Activated CD4-positive, alpha-beta memory T cell treated with anti-CD3 and anti-CD28 coated beads for 36 hours (primary cell): ENCODE results near the gene PSMD2. TPM values are rescaled to one million over a fixed set of nuclear protein-coding genes. Genes with fewer than 3 reads are reported as not detected.
A peak's percentile ranks its signal among the peaks of the same experiment; 100 is the strongest.
"Not testable (repeated sequence)": the region's sequence is repeated elsewhere in the genome, so short reads cannot be mapped to it uniquely, and the experiment has no call there.

Source experiments
- CTCF ChIA-PET: fragments of 350-600 bp; sonication (Branson Sonifier 250); formaldehyde crosslinking; loops from one replicate; lab custom pipeline; 2021; ENCODE audit warnings: antibody characterized with exemption, inconsistent platforms; lab: Charles Lee
- POLR2A ChIA-PET: fragments of 350-600 bp; sonication (Branson Sonifier 250); formaldehyde crosslinking; loops from one replicate; lab custom pipeline; 2021; ENCODE audit warnings: antibody characterized with exemption; lab: Charles Lee
- DNase-seq: peaks from one replicate; pipeline ENCODE4 v3.0.0-alpha.2; 2020
- H3K27ac Mint-ChIP-seq: one replicate; pipeline ENCODE4 v1.8.0; 2021; ENCODE audit warnings: mixed read lengths
- H3K27me3 Mint-ChIP-seq: one replicate; pipeline ENCODE4 v1.8.0; 2021; ENCODE audit warnings: mixed read lengths
- H3K36me3 Mint-ChIP-seq: one replicate; pipeline ENCODE4 v1.8.0; 2021; ENCODE audit warnings: mixed read lengths
- H3K4me1 Mint-ChIP-seq: one replicate; pipeline ENCODE4 v1.8.0; 2021; ENCODE audit warnings: low read depth, mixed read lengths
- H3K4me3 Mint-ChIP-seq: one replicate; pipeline ENCODE4 v1.8.0; 2021; ENCODE audit warnings: mild to moderate bottlenecking, mixed read lengths
- H3K9me3 Mint-ChIP-seq: one replicate; pipeline ENCODE4 v1.8.0; 2021; ENCODE audit warnings: mixed read lengths
- intact Hi-C: fragments of 100-400 bp; cut with micrococcal nuclease; formaldehyde crosslinking; loops from one replicate; pipeline ENCODE4 v1.15.1; 2023
- total RNA-seq, 2 experiments: library from RNA; stranded (reverse); gene quantifications; one replicate each; pipeline ENCODE4 v1.2.3, GENCODE V29; 2021

Gene PSMD2
- total RNA-seq, 2 experiments from 2014 or later, result 246 to 257 TPM

GRCh38 chr3:184260724-184261269, 38.2 kb upstream of the PSMD2 start:
- peak; percentile 11 for DNase-seq
- ChIA-PET CTCF (interaction anchor here (0.8 to 3.8 kb wide), 4 partner anchors 9 to 365 kb away, joined by 3 to 23 read pairs (median 9); partner anchors contain the start of gene EEF1AKMT4), POLR2A (no interaction called here)
- Mint-ChIP-seq H3K27ac (peak overlapping the region; percentile 16), H3K36me3 (peaks cover 2% of the 10 kb centered on the region), H3K27me3 (peaks cover 22% of the 10 kb centered on the region), H3K4me1 (peaks cover 20% of the 10 kb centered on the region), H3K9me3 (no peaks in the 10 kb centered on the region), H3K4me3 (peak overlapping the region; percentile 62)
- intact Hi-C loops, result loop anchor here (1.0 to 2.0 kb wide), 2 partner anchors 10 to 38 kb away; partner anchors contain the start of gene PSMD2

- no peaks in the 10 kb centered on the region for H3K9me3 Mint-ChIP-seq
- ChIA-PET CTCF (interaction anchor here (0.8 to 3.8 kb wide), 5 partner anchors 10 to 366 kb away, joined by 3 to 23 read pairs (median 5); partner anchors contain the start of gene EEF1AKMT4), POLR2A (interaction anchor here (1.4 kb wide), 1 partner anchor 11 kb away, joined by 4 read pairs; no protein-coding TSS in a partner anchor)
- peak; percentile 65 for DNase-seq
- intact Hi-C loops, result loop anchor here (1.0 to 2.0 kb wide), 2 partner anchors 11 to 37 kb away; partner anchors contain the start of gene PSMD2
- H3K4me3 Mint-ChIP-seq, result peak within 1 kb of the TSS; percentile 79
- H3K27me3 Mint-ChIP-seq, result peaks cover 22% of the 10 kb centered on the region
- peak within 1 kb of the TSS; percentile 25 for H3K27ac Mint-ChIP-seq
- H3K36me3 Mint-ChIP-seq, result peaks cover 2% of the 10 kb centered on the region
- peaks cover 20% of the 10 kb centered on the region for H3K4me1 Mint-ChIP-seq
These were observed 37.7 kb upstream of the PSMD2 start, which contains the start of gene CAMK2N2 for GRCh38 chr3:184261270-184261853. Gene CAMK2N2 (minus strand): TSS chr3:184261553. CDS start chr3:184261285, 268 bp downstream.

- ChIA-PET POLR2A (interaction anchor here (1.4 kb wide), 1 partner anchor 12 kb away, joined by 4 read pairs; no protein-coding TSS in a partner anchor), CTCF (interaction anchor here (1.0 to 3.8 kb wide), 2 partner anchors 12 to 34 kb away, joined by 5 to 23 read pairs; partner anchors contain the start of gene EEF1AKMT4)
- intact Hi-C loops, result loop anchor here (1.0 to 2.0 kb wide), 2 partner anchors 12 to 37 kb away; partner anchors contain the start of gene PSMD2
- peak; percentile 58 for DNase-seq
- H3K27me3 Mint-ChIP-seq, result peaks cover 23% of the 10 kb centered on the region
- peaks cover 20% of the 10 kb centered on the region for H3K4me1 Mint-ChIP-seq
- no peaks in the 10 kb centered on the region for H3K9me3 Mint-ChIP-seq
- peak overlapping the region; percentile 25 for H3K27ac Mint-ChIP-seq
- peak overlapping the region; percentile 79 for H3K4me3 Mint-ChIP-seq
- H3K36me3 Mint-ChIP-seq, result peaks cover 2% of the 10 kb centered on the region
These were observed 36.9 kb upstream of the PSMD2 start for GRCh38 chr3:184261854-184262763.

GRCh38 chr3:184262764-184263179, 36.3 kb upstream of the PSMD2 start:
- intact Hi-C loops, result no loop called here
- POLR2A ChIA-PET, result no interaction called here
- H3K4me1 Mint-ChIP-seq, result peaks cover 20% of the 10 kb centered on the region
- peaks cover 2% of the 10 kb centered on the region for H3K36me3 Mint-ChIP-seq
- no peak for DNase-seq
- H3K27ac Mint-ChIP-seq, result peak overlapping the region; percentile 18
- no peaks in the 10 kb centered on the region for H3K9me3 Mint-ChIP-seq
- H3K4me3 Mint-ChIP-seq, result peak overlapping the region; percentile 79
- CTCF ChIA-PET, result interaction anchor here (3.8 kb wide), 1 partner anchor 35 kb away, joined by 23 read pairs; no protein-coding TSS in a partner anchor
- H3K27me3 Mint-ChIP-seq, result peaks cover 28% of the 10 kb centered on the region

- CTCF ChIA-PET, H3K27ac Mint-ChIP-seq, intact Hi-C loops, POLR2A ChIA-PET, H3K4me1 Mint-ChIP-seq, H3K4me3 Mint-ChIP-seq, H3K36me3 Mint-ChIP-seq, H3K9me3 Mint-ChIP-seq, DNase-seq: not testable (repeated sequence)
- H3K27me3 Mint-ChIP-seq, result peaks cover 16% of the 10 kb centered on the region
These were observed 31.8 kb upstream of the PSMD2 start for GRCh38 chr3:184267249-184267648.

GRCh38 chr3:184272269-184272668, 26.8 kb upstream of the PSMD2 start:
- CTCF ChIA-PET, result interaction anchor here (0.6 to 1.0 kb wide), 3 partner anchors 16 to 154 kb away, joined by 3 to 5 read pairs (median 4); no protein-coding TSS in a partner anchor
- no peaks in the 10 kb centered on the region for H3K36me3 Mint-ChIP-seq
- no peak overlapping the region for H3K27ac Mint-ChIP-seq
- no peaks in the 10 kb centered on the region for H3K9me3 Mint-ChIP-seq
- H3K27me3 Mint-ChIP-seq, result peaks cover 25% of the 10 kb centered on the region
- H3K4me3 Mint-ChIP-seq, result no peak overlapping the region
- peaks cover 5% of the 10 kb centered on the region for H3K4me1 Mint-ChIP-seq
- POLR2A ChIA-PET, result no interaction called here
- DNase-seq, result no peak
- intact Hi-C loops, result no loop called here

- no peak overlapping the region for H3K27ac Mint-ChIP-seq
- H3K9me3 Mint-ChIP-seq, result no peaks in the 10 kb centered on the region
- no peak overlapping the region for H3K4me3 Mint-ChIP-seq
- intact Hi-C loops, result no loop called here
- DNase-seq, result no peak
- CTCF ChIA-PET, result no interaction called here
- POLR2A ChIA-PET, result no interaction called here
- peaks cover 33% of the 10 kb centered on the region for H3K27me3 Mint-ChIP-seq
- peaks cover 5% of the 10 kb centered on the region for H3K4me1 Mint-ChIP-seq
- H3K36me3 Mint-ChIP-seq, result no peaks in the 10 kb centered on the region
These were observed 23.7 kb upstream of the PSMD2 start for GRCh38 chr3:184275381-184275701.

GRCh38 chr3:184275961-184276910, 22.8 kb upstream of the PSMD2 start, which contains the start of gene ECE2:
Gene ECE2 (plus strand): TSS chr3:184276022. CDS start chr3:184276154, 132 bp downstream.
- Mint-ChIP-seq H3K36me3 (no peaks in the 10 kb centered on the region), H3K4me3 (no peak within 1 kb of the TSS), H3K27me3 (peaks cover 33% of the 10 kb centered on the region), H3K4me1 (peaks cover 5% of the 10 kb centered on the region), H3K9me3 (no peaks in the 10 kb centered on the region), H3K27ac (no peak within 1 kb of the TSS)
- ChIA-PET POLR2A (no interaction called here), CTCF (no interaction called here)
- DNase-seq, result no peak
- intact Hi-C loops, result no loop called here

- intact Hi-C loops, result no loop called here
- Mint-ChIP-seq H3K27me3 (peaks cover 33% of the 10 kb centered on the region), H3K9me3 (no peaks in the 10 kb centered on the region), H3K4me3 (no peak overlapping the region), H3K4me1 (peaks cover 5% of the 10 kb centered on the region), H3K27ac (no peak overlapping the region), H3K36me3 (no peaks in the 10 kb centered on the region)
- ChIA-PET POLR2A (no interaction called here), CTCF (no interaction called here)
- no peak for DNase-seq
These were observed 21.7 kb upstream of the PSMD2 start for GRCh38 chr3:184277366-184277765.

- Mint-ChIP-seq H3K27me3 (peaks cover 11% of the 10 kb centered on the region), H3K4me1 (no peaks in the 10 kb centered on the region), H3K27ac (no peak overlapping the region), H3K9me3 (no peaks in the 10 kb centered on the region), H3K36me3 (no peaks in the 10 kb centered on the region), H3K4me3 (no peak overlapping the region)
- ChIA-PET CTCF (interaction anchor here (1.8 kb wide), 1 partner anchor 56 kb away, joined by 8 read pairs; no protein-coding TSS in a partner anchor), POLR2A (no interaction called here)
- DNase-seq, result no peak
- intact Hi-C loops, result no loop called here
These were observed 16.1 kb upstream of the PSMD2 start for GRCh38 chr3:184282941-184283340.

GRCh38 chr3:184283681-184284080, 15.4 kb upstream of the PSMD2 start:
- Mint-ChIP-seq H3K27me3 (peaks cover 7% of the 10 kb centered on the region), H3K27ac (no peak overlapping the region), H3K9me3 (no peaks in the 10 kb centered on the region), H3K4me3 (no peak overlapping the region), H3K36me3 (no peaks in the 10 kb centered on the region), H3K4me1 (no peaks in the 10 kb centered on the region)
- intact Hi-C loops, result no loop called here
- ChIA-PET CTCF (interaction anchor here (1.1 to 4.6 kb wide), 3 partner anchors 17 to 388 kb away, joined by 3 to 42 read pairs (median 8); no protein-coding TSS in a partner anchor), POLR2A (no interaction called here)
- DNase-seq, result no peak
